Sciatic nerve (tissue), 2 donors: ENCODE results near the gene USP48. TPM values are rescaled to one million over a fixed set of nuclear protein-coding genes. Genes with fewer than 3 reads are reported as not detected.

ENCODE experiments used
- ATAC-seq: fragments of 200-7000 bp; cut with Tn5 transposase; one replicate; pipeline ENCODE4 v1.9.1; 2020; ENCODE audit warnings: mild to moderate bottlenecking, moderate library complexity
- DNase-seq: peaks from one replicate; pipeline ENCODE4 v3.0.0-alpha.2; 2020; ENCODE audit warnings: low spot score
- intact Hi-C: fragments of 100-400 bp; cut with DNase I; formaldehyde crosslinking; loops from one replicate; pipeline ENCODE4 v1.14.2; 2022
- total RNA-seq: library from RNA; stranded (reverse); fragmentation: NEBNext Ultra II Directional; extraction: Animal tissue kit (Norgen Biotek cat#: 25700); gene quantifications from one replicate; pipeline ENCODE4 v1.2.1, GENCODE V29; 2021
- donor health status: DM: no; HTN: no; CAD: no.
- donor health status: DM: no; HTN: no; CAD: no.

USP48 gene
- total RNA-seq, 1 donor from 2014 or later, result 112 TPM

GRCh38 chr1:21716169-21716568 is 66.8 kb downstream of the USP48 start:
- DNase-seq, result no peak
- intact Hi-C loops, result no loop called here
- ATAC-seq, result no peak

- intact Hi-C loops, result no loop called here
- ATAC-seq (no peak), DNase-seq (no peak)
Observed at GRCh38 chr1:21707891-21708290, 75.1 kb downstream of the USP48 start.

DNA sequence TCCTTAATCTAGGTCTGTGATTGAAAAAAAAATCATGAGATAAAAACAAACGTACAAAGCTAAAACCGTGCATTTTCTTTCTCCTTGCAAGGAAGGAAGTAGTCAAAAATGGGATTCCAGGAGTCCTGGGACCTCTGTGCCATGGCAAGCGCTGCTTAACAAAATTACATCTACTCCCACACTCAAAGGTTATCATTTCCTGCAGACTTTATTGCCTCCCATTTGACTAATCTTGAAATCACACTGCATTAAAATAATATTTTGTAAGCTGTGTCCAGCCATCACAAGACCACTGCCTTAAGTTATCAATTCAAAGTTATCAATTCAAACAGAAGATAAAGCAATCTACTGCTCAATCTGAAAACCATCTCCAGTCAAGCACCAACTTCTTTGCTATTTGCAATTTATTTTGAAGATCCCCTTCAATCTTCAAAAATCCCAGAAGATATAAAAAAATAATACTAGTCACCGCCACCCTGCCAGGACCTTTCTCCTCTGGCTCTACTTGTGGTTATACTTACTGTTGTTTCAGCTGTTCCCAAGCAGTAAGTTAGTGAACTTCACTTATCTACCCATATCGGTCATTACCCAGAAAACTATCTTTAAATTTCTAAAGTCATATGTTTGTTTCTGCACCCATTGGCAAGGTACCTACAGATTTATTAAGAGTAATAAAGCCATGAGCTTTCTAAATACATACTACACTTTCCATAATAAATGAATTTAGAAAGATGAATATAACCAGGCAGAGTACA is 75.7 kb downstream of the USP48 start:
- ATAC-seq (no peak), DNase-seq (no peak)
- intact Hi-C loops, result no loop called here

- ATAC-seq, result peak; percentile 91
- no peak for DNase-seq
- intact Hi-C loops, result no loop called here
Observed at GRCh38 chr1:21706151-21706835, 76.7 kb downstream of the USP48 start.

GRCh38 chr1:21705303-21705980 is 77.5 kb downstream of the USP48 start:
- intact Hi-C loops, result no loop called here
- DNase-seq (no peak), ATAC-seq (no peak)

- intact Hi-C loops, result no loop called here
- no peak for ATAC-seq
- DNase-seq, result no peak
Observed at GRCh38 chr1:21704145-21704544, 78.8 kb downstream of the USP48 start.

GRCh38 chr1:21703318-21703963 is 79.5 kb downstream of the USP48 start:
- DNase-seq (no peak), ATAC-seq (no peak)
- intact Hi-C loops, result no loop called here

DNA sequence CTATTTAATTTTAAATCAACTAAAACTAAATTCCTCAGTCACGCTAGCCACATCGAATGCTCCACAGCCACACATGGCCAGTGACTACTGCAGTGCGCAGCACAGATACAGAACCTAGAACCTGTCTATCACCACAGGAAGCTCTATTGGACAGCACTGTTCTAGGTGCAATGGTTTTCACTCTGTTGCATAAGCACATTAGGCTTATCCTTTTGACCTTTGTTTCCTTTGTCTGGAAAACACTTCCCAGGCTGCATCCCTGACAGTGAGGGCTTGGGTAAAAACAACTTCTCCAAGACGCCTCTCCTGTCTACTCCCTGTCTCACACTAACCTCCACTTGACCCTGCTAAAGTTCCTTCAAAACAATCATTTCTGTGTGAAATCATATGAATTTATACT is 80.2 kb downstream of the USP48 start:
- no peak for DNase-seq
- intact Hi-C loops, result no loop called here
- ATAC-seq, result no peak

DNA sequence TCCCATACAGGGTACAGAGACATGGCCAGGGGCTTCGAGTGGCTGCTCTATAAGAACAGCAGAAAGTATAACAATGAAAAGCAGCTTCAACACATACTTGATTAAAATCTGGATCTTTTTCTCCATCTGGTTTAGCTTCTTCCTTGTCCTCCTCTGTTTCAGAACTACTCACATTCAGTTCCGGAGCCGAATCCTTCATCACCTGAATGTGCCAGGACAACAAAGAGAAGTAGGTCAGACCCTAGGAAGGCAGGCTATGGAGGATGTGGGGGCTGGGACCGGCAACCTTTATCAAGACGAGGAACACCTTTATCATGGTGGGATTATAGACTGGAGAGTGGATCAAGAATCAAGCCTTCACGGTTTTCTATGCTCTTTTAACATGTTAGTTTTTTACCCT is 81.5 kb downstream of the USP48 start:
- DNase-seq (no peak), ATAC-seq (no peak)
- intact Hi-C loops, result no loop called here

DNA sequence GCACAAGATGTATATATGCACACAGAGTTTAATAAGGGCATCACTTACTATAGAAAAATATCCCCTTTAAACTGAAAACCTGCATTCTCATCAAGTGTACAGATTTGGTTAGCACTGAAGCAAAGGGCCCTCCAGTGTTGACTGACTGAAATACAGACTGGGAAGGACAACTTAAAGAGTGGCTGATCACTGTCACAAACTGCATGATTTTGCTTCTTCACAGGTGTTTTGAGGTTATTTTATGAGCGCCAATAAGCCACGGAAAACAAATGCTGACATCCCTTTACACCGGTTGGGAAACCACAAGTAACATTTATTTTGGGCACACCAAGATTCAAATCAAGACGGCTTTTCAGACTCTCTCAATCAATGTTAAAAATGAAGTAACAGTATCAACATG is 82.9 kb downstream of the USP48 start:
- intact Hi-C loops, result no loop called here
- ATAC-seq, result no peak
- no peak for DNase-seq

GRCh38 chr1:21696931-21697330 is 86.0 kb downstream of the USP48 start:
- intact Hi-C loops, result no loop called here
- no peak for DNase-seq
- no peak for ATAC-seq

- DNase-seq (no peak), ATAC-seq (no peak)
- intact Hi-C loops, result no loop called here
Observed at GRCh38 chr1:21693732-21694131, 89.2 kb downstream of the USP48 start.

- ATAC-seq (no peak), DNase-seq (no peak)
- intact Hi-C loops, result no loop called here
Observed at GRCh38 chr1:21691739-21692138, 91.2 kb downstream of the USP48 start.

DNA sequence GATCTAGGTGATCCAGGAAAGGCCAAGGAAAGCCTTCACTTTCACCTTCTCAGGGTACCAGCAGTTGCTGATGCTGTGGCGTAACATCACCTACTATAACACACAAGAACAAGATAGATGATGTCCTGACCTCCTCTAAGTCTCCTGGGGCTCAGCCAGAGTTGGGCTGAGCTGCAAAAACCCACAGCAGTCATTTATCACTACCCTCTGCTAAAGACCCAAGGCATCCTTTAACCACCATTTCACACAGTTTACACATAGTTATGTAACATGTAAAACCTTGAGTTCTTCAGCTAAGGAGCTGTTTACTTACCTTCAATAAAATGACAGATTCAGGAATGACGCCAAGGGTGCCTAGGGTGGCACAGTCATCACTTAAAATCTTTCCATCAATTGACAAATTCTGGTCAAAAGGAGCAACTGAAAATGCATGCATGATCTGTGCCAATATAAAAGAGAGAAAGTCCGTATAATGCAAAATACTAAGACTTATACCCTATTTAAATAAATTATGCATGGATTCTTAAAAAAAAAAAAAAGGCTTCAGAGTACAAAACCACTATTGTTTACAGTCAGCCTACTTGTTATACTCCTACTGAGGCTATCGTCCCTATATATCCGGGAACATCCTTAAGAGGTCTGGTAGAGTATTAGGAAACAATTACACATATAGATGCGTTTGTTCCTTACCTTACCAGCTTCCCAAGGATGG is 93.1 kb downstream of the USP48 start:
- intact Hi-C loops, result no loop called here
- DNase-seq, result no peak
- ATAC-seq, result no peak

GRCh38 chr1:21687081-21687529 is 95.8 kb downstream of the USP48 start:
- ATAC-seq, result no peak
- DNase-seq, result no peak
- intact Hi-C loops, result no loop called here

DNA sequence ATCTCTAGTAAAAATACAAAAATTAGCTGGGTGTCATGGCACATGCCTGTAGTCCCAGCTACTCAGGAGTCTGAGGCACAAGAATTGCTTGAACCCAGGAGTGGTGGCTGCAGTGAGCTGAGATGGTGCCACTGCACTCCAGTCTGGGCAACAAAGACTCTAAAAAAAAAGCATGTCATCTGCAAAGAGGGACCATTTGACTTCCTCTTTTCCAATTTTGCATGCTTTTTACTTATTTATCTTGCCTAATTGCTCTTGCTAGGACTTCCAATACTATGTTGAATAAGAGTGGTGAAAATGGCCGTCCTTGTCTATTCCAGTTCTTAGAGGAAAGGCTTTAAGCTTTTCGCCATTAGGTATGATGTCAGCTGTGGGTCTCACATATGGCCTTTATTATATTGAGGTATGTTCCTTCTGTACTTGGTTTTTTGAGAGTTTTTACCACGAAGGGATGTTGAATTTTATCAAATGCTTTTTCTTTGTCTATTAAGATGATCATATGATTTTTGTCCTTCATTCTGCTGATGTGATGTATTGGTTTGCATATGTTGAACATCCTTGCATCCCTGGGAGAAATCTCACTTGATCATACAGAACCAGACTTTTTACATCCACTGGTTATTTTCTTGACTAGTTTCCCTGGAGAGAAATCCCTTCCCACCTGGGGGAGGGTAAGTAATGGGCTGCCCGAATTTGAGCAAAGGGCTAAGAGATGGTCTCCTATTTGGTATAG is 96.8 kb downstream of the USP48 start:
- DNase-seq (no peak), ATAC-seq (no peak)
- intact Hi-C loops, result no loop called here

DNA sequence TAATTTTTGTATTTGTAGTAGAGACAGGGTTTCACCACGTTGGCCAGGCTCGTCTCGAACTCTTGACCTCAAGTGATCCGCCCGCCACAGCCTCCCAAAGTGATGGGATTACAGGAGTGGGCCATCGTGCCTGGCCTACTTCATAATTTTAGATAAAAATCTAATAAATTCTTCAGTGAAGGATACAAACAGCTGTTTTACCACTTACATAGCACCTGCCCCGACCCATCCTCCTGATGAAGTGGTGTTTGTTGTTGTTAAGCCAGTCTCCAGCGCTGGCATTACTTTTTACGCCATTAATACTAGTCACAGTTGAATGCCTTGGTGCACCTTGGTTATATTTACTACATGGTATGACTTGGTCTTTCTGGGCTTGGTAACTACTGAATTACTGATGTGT is 101.5 kb downstream of the USP48 start:
- DNase-seq, result no peak
- intact Hi-C loops, result no loop called here
- ATAC-seq, result no peak

DNA sequence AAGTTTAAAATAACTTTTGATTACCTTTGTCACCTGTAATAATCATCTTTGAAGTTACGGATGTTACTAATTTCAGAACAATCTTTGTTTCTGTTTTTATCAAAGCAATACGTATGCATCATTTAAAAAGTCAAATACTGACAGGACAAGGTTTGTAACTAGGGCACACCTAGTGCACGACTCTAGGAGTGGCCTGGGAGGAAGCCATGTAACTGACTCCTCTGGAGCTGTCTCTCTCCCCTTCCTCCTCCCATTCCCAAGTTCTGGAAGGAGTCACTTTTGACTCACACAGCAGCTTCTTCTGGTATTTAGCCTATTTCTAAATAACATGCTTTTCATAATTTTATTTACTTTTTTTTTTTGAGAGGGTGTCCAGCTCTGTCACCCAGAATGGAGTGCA is 102.0 kb downstream of the USP48 start:
- DNase-seq (no peak), ATAC-seq (no peak)
- intact Hi-C loops, result no loop called here

GRCh38 chr1:21680381-21680780 is 102.6 kb downstream of the USP48 start:
- intact Hi-C loops, result no loop called here
- DNase-seq, result no peak
- ATAC-seq, result no peak
